Esophagus muscularis mucosa (tissue), 3 donors: ENCODE measurements around the gene POLRMT.

Experiments used
- POLR2A ChIP-seq: fragments of 450-650 bp; IDR thresholded peaks from one replicate; pipeline ENCODE4 v1.6.1; 2017; ENCODE audit warnings: antibody characterized with exemption, moderate library complexity, mild to moderate bottlenecking, low read depth
- POLR2AphosphoS5 ChIP-seq, 2 donors: sonication (generic); formaldehyde crosslinking; IDR thresholded peaks; one replicate each; pipeline ENCODE4 v1.6.1; 2017; ENCODE audit warnings: antibody characterized with exemption in 2 of 2
- TF ChIP-seq, protein P1 (sequence below), 3 experiments: fragments of 200-600 bp in 2 of 3; fragments of 450-650 bp in 1 of 3; sonication (generic) in 2 of 3; IDR thresholded peaks; one replicate each; pipeline ENCODE4 v1.5.1; 2017 to 2019; ENCODE audit warnings: antibody characterized with exemption in 3 of 3, mild to moderate bottlenecking in 2 of 3, moderate library complexity in 1 of 3

- no peak for TF ChIP-seq POLR2AphosphoS5 (IDR thresholded peaks at IDR 0.05)
- TF ChIP-seq POLR2A: no peak
- TF ChIP-seq, protein P1, sequence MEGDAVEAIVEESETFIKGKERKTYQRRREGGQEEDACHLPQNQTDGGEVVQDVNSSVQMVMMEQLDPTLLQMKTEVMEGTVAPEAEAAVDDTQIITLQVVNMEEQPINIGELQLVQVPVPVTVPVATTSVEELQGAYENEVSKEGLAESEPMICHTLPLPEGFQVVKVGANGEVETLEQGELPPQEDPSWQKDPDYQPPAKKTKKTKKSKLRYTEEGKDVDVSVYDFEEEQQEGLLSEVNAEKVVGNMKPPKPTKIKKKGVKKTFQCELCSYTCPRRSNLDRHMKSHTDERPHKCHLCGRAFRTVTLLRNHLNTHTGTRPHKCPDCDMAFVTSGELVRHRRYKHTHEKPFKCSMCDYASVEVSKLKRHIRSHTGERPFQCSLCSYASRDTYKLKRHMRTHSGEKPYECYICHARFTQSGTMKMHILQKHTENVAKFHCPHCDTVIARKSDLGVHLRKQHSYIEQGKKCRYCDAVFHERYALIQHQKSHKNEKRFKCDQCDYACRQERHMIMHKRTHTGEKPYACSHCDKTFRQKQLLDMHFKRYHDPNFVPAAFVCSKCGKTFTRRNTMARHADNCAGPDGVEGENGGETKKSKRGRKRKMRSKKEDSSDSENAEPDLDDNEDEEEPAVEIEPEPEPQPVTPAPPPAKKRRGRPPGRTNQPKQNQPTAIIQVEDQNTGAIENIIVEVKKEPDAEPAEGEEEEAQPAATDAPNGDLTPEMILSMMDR (IDR thresholded peaks at IDR 0.05): no peak
These were observed 37.3 kb upstream of the POLRMT start for GRCh38 chr19:670609-671075.
